ENCODE measurements around the gene PRDM10. TPM values are rescaled to one million over a fixed set of nuclear protein-coding genes. Genes with fewer than 3 reads are reported as not detected.

Gene PRDM10
- total and polyA plus RNA-seq, 9 donors = 3.5 to 7.4 (median 5.2) TPM

DNA sequence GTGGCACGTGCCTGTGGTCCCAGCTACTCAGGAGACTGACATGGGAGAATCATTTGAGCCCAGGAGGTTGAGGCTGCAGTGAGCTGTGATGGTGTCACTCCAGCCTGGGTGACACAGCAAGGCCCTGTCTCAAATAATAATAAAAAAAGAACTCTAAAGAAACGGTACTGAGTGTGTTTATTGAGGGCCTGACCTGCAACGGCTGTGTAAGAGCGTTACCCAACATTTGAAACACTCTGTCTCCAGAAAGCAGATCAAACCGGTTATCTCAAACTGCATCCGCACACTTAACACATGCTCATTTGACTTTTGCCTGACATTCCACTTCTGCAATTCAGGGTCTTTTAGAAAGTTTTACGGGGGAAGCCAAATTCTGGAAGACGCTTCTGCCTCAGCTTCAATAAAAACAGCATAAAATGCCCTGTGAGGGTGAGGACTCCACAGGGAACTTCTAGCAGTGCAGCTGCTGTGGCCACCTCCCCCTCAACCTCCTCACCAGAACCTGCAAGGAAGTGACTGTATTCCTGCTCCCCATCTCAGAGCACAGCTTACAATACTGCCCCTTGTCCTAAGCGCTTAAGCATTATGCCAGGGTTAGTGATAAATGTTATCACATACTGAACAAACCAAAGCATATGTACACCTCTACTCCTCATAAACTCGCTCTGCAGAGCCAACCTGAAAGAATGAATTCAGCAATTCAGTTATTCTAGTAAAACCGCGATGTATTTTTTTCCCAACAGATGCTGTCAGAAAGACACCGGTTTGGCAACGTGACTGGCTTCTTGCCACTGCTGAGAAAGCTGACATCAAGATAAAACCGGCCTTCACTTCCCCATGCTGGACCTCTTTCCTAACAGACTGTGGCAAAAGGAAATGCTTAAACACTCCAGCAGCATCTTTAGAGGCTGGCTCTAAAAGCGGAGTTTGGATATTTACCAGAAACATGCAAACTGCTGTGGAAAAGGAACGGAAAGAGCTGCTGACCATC is 52.2 kb downstream of the PRDM10 start:
- Histone ChIP-seq H3K27ac (ENCODE audit: low read length) (peak overlapping the region; percentile 43), H3K4me1 (ENCODE audit: control insufficient read depth, insufficient read depth, low read length) (peaks cover 8% of the 10 kb centered on the region), H3K27me3 (ENCODE audit: control insufficient read depth, insufficient read depth, low read length) (no peaks in the 10 kb centered on the region), H3K36me3 (ENCODE audit: control insufficient read depth, insufficient read depth, low read length) (peaks cover 9% of the 10 kb centered on the region), H3K9me3 (replicated peaks; ENCODE audit: control insufficient read depth, low read depth, low read length) (no peaks in the 10 kb centered on the region), H3K4me3 (ENCODE audit: low read length) (no peak overlapping the region)
- 18% methylated on average over 8 of the region's 17 CpGs for WGBS (ENCODE audit: insufficient coverage)
- peak; percentile 93 for DNase-seq

DNA sequence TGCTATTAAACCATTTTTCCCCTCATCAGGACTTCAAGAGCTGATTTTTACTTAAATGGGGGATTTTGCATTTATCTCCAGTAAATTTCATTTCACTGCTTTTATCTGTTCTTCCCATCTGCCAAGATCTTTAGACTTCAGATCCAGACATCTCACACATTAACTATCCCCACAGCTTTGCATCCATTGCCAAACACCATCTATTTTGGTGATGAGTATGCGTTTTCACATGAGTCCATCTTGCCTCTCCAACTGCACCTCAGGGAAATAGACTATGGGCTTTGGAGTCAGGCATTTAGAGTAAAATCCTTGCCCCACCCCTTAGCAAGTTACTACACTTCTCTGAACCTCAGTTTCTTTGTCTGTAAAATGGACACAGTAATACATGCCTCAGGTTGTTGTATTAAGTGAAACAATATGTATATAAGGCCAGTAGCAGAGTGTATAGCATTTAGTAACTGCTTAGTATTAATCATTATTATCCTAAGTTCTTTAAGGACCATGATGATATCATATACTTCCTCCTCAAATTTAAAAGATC is 53.6 kb downstream of the PRDM10 start:
- H3K36me3 ChIP-seq (ENCODE audit: control insufficient read depth, insufficient read depth, low read length) = peaks cover 15% of the 10 kb centered on the region
- no CpG with 5 or more reads among the region's 1 CpG for WGBS (ENCODE audit: insufficient coverage)
- H3K27ac ChIP-seq (ENCODE audit: low read length) = no peak overlapping the region
- no peak overlapping the region for H3K4me3 ChIP-seq (ENCODE audit: low read length)
- no peaks in the 10 kb centered on the region for H3K27me3 ChIP-seq (ENCODE audit: control insufficient read depth, insufficient read depth, low read length)
- H3K9me3 ChIP-seq (replicated peaks; ENCODE audit: control insufficient read depth, low read depth, low read length) = no peaks in the 10 kb centered on the region
- H3K4me1 ChIP-seq (ENCODE audit: control insufficient read depth, insufficient read depth, low read length) = peaks cover 8% of the 10 kb centered on the region
- DNase-seq = peak; percentile 20

DNA sequence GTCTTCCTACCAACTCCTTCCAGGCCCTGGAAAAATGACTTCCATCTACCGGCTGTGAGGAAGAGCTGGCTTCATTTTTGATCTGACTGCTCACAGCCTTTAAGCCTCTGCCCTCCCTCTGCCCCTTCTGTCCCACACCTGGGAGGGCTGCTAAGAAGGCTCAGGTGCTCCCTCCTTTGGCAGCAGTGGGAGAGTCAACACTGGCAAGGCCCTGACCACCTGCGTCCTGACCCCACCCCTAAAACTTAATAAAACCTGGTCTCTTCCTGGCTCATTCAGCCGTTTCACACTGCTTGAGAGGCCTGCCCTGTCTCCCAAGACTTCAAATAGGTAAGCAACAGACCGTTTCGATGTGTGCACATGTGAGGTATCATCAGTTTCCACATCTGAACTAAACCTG is 55.2 kb downstream of the PRDM10 start:
- Histone ChIP-seq H3K36me3 (ENCODE audit: control insufficient read depth, insufficient read depth, low read length) (peaks cover 19% of the 10 kb centered on the region), H3K4me1 (ENCODE audit: control insufficient read depth, insufficient read depth, low read length) (peaks cover 8% of the 10 kb centered on the region), H3K9me3 (replicated peaks; ENCODE audit: control insufficient read depth, low read depth, low read length) (no peaks in the 10 kb centered on the region), H3K4me3 (ENCODE audit: low read length) (no peak overlapping the region), H3K27ac (ENCODE audit: low read length) (no peak overlapping the region), H3K27me3 (ENCODE audit: control insufficient read depth, insufficient read depth, low read length) (no peaks in the 10 kb centered on the region)
- 75% methylated on average over 3 of the region's 5 CpGs for WGBS (ENCODE audit: insufficient coverage)
- DNase-seq = no peak

DNA sequence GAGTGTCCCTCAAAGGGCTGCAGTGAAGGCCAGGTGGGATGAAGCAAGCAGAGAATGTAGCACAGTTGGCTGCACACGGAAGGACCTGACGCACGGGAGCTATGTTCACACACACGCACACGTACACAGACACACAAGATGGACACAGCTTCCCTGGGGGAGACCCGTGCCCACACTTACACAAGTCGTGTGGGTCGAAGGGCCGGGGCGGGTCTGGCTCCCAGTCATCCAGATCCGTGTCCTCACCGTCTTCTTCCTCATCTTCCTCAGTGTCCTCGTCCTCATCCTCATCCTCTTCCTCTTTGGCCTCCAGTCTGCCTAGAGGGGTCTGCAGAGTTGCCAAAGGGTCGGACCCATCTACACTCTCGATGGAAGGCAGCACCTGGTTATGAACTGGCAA is 55.7 kb downstream of the PRDM10 start:
- Histone ChIP-seq H3K4me1 (ENCODE audit: control insufficient read depth, insufficient read depth, low read length) (peaks cover 8% of the 10 kb centered on the region), H3K4me3 (ENCODE audit: low read length) (no peak overlapping the region), H3K27me3 (ENCODE audit: control insufficient read depth, insufficient read depth, low read length) (no peaks in the 10 kb centered on the region), H3K9me3 (replicated peaks; ENCODE audit: control insufficient read depth, low read depth, low read length) (no peaks in the 10 kb centered on the region), H3K27ac (ENCODE audit: low read length) (no peak overlapping the region), H3K36me3 (ENCODE audit: control insufficient read depth, insufficient read depth, low read length) (peaks cover 23% of the 10 kb centered on the region)
- DNase-seq = no peak
- WGBS (ENCODE audit: insufficient coverage) = 93% methylated on average over 15 of the region's 15 CpGs

DNA sequence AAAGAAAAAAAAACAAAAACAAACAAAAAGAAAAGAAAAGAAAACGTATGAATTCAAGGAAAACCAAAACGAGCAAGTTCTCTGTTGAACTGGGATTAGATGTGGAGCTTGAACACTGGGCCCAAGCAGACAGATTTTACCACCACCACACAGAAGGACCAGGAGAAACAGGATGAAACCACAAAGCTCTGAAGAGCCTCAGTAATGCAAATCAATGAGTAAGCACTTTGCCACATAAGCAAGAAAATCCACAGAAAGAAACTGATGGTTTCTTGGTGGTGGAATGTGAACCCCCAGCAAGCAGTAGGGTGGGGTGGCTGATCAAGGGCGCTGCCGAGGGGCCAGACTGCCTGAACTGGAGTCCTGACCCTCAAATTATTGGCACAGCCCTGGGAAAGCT is 56.4 kb downstream of the PRDM10 start:
- Histone ChIP-seq H3K4me1 (ENCODE audit: control insufficient read depth, insufficient read depth, low read length) (peaks cover 7% of the 10 kb centered on the region), H3K4me3 (ENCODE audit: low read length) (no peak overlapping the region), H3K9me3 (replicated peaks; ENCODE audit: control insufficient read depth, low read depth, low read length) (no peaks in the 10 kb centered on the region), H3K27me3 (ENCODE audit: control insufficient read depth, insufficient read depth, low read length) (no peaks in the 10 kb centered on the region), H3K36me3 (ENCODE audit: control insufficient read depth, insufficient read depth, low read length) (peaks cover 28% of the 10 kb centered on the region), H3K27ac (ENCODE audit: low read length) (no peak overlapping the region)
- 100% methylated on average over 2 of the region's 4 CpGs for WGBS (ENCODE audit: insufficient coverage)
- no peak for DNase-seq

DNA sequence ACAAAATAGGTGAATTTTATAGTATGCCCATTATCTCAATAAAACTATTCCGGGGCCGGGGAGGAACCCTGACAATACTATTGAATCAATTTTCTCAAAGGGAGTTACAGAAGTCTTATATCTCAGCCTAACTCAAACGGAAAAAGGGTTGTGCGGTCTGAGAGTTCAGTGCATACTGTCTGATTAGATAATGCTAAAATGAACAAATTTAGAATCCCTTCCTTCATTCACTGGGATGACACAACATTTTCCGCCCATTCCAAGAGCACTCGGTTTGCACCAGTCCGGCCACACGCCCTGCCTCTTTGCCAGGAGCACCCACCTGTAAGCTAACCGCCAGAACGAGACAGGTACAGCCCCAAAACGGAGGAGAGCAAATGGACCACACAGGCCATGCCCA is 57.3 kb downstream of the PRDM10 start:
- 91% methylated on average over 4 of the region's 11 CpGs for WGBS (ENCODE audit: insufficient coverage)
- no peak overlapping the region for H3K4me3 ChIP-seq (ENCODE audit: low read length)
- H3K9me3 ChIP-seq (replicated peaks; ENCODE audit: control insufficient read depth, low read depth, low read length) = no peaks in the 10 kb centered on the region
- H3K4me1 ChIP-seq (ENCODE audit: control insufficient read depth, insufficient read depth, low read length) = peaks cover 2% of the 10 kb centered on the region
- H3K36me3 ChIP-seq (ENCODE audit: control insufficient read depth, insufficient read depth, low read length) = peaks cover 28% of the 10 kb centered on the region
- DNase-seq = no peak
- H3K27me3 ChIP-seq (ENCODE audit: control insufficient read depth, insufficient read depth, low read length) = no peaks in the 10 kb centered on the region
- no peak overlapping the region for H3K27ac ChIP-seq (ENCODE audit: low read length)

DNA sequence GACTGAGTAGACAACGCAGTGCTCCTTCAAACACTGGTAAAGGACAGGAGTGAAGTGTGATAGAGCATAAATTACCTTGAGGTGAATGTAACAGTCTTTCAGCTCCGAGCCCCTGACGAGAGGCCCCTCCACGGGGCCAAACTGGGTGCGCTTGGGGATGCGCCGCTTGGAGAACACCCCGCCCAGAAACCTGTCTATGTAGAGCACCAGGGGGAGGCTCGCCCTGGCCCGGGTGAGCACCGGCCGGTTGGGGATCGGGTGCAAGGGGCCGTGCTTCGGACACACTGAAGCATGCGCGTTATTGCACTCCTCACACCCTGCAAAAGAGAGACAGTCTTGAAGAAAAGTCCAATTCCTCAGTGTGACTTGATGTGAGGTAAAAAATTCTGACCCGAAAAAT is 57.9 kb downstream of the PRDM10 start:
- 98% methylated on average over 12 of the region's 18 CpGs for WGBS (ENCODE audit: insufficient coverage)
- Histone ChIP-seq H3K4me1 (ENCODE audit: control insufficient read depth, insufficient read depth, low read length) (no peaks in the 10 kb centered on the region), H3K27me3 (ENCODE audit: control insufficient read depth, insufficient read depth, low read length) (no peaks in the 10 kb centered on the region), H3K27ac (ENCODE audit: low read length) (no peak overlapping the region), H3K36me3 (ENCODE audit: control insufficient read depth, insufficient read depth, low read length) (peaks cover 28% of the 10 kb centered on the region), H3K4me3 (ENCODE audit: low read length) (no peak overlapping the region), H3K9me3 (replicated peaks; ENCODE audit: control insufficient read depth, low read depth, low read length) (no peaks in the 10 kb centered on the region)
- no peak for DNase-seq

DNA sequence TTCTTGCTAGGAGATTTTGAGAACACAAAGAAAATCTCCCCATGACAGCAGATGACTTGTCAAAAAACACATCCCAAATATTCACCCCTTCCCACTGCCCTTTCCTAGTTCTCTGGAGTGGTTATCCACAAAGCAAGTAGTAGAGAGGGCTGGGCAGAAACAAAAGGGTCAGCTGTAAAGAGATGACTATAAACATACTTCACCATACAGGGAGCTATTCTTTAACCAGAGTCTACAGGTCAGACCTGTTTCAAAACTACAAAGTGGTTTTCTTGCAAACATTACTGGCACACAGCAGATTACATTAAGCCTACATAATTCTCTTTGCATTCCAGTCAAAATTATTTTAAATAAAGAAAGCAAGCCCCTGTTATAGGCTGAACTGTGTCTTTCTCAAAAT is 59.6 kb downstream of the PRDM10 start:
- Histone ChIP-seq H3K27me3 (ENCODE audit: control insufficient read depth, insufficient read depth, low read length) (no peaks in the 10 kb centered on the region), H3K9me3 (replicated peaks; ENCODE audit: control insufficient read depth, low read depth, low read length) (no peaks in the 10 kb centered on the region), H3K4me1 (ENCODE audit: control insufficient read depth, insufficient read depth, low read length) (no peaks in the 10 kb centered on the region), H3K4me3 (ENCODE audit: low read length) (no peak overlapping the region), H3K27ac (ENCODE audit: low read length) (no peak overlapping the region), H3K36me3 (ENCODE audit: control insufficient read depth, insufficient read depth, low read length) (peaks cover 31% of the 10 kb centered on the region)
- DNase-seq = no peak

DNA sequence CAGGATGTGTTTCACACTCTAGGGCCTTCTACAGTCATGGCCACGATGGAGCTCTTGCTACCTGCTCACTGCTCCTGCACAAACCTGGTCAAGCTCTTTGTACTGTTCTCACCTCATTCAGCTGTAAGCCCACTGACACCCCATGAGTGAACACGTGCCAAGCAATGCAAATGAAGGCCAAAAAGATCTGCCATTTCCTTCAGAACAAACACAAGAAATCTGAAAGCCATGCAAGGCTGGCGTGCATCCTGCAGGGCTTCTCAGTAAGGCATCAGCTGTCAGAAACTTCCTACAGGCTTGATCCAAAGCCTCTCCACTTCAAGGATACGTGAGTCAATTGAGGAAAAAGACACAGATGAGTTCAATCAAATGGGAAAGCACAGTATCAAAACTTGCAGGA is 63.1 kb downstream of the PRDM10 start:
- Histone ChIP-seq H3K27me3 (ENCODE audit: control insufficient read depth, insufficient read depth, low read length) (no peaks in the 10 kb centered on the region), H3K9me3 (replicated peaks; ENCODE audit: control insufficient read depth, low read depth, low read length) (no peaks in the 10 kb centered on the region), H3K27ac (ENCODE audit: low read length) (no peak overlapping the region), H3K4me1 (ENCODE audit: control insufficient read depth, insufficient read depth, low read length) (no peaks in the 10 kb centered on the region), H3K4me3 (ENCODE audit: low read length) (no peak overlapping the region), H3K36me3 (ENCODE audit: control insufficient read depth, insufficient read depth, low read length) (peaks cover 16% of the 10 kb centered on the region)
- WGBS (ENCODE audit: insufficient coverage) = 83% methylated on average over 2 of the region's 4 CpGs
- DNase-seq = no peak

DNA sequence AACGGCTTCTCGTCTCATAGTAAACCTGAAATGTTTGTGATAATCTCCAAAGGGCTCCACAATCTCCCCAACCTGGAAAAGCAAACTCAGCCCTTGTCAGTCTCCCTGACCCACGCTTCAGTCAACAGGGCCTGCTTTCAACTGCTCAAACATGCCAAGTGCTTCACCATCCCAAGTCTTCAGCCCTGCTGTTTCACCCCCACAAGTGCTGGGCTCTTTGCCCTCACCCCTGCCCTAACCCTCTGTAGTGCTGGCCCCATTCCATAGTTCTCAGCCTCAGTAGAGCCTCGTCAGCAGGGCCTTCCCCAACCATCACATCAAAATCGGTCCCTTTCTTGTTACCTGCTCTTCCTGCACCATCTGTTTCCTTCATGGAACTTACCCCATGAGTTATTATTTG is 63.9 kb downstream of the PRDM10 start:
- WGBS (ENCODE audit: insufficient coverage) = 94% methylated on average over 5 of the region's 5 CpGs
- H3K27ac ChIP-seq (ENCODE audit: low read length) = no peak overlapping the region

More for the DNA sequence above, 63.9 kb downstream of the PRDM10 start:
- no peak for DNase-seq
- no peaks in the 10 kb centered on the region for H3K9me3 ChIP-seq (replicated peaks; ENCODE audit: control insufficient read depth, low read depth, low read length)
- no peaks in the 10 kb centered on the region for H3K27me3 ChIP-seq (ENCODE audit: control insufficient read depth, insufficient read depth, low read length)
- H3K4me1 ChIP-seq (ENCODE audit: control insufficient read depth, insufficient read depth, low read length) = no peaks in the 10 kb centered on the region
- H3K36me3 ChIP-seq (ENCODE audit: control insufficient read depth, insufficient read depth, low read length) = peaks cover 17% of the 10 kb centered on the region
- no peak overlapping the region for H3K4me3 ChIP-seq (ENCODE audit: low read length)

Measured in muscle of leg (tissue), 11 donors.